GM13977 (cell line): ENCODE data around the gene DYNC1H1.
A peak's percentile ranks its signal among the peaks of the same experiment; 100 is the strongest.

ENCODE experiments used
- DNase-seq: peaks from one replicate; pipeline ENCODE4 v3.0.0; 2012; ENCODE audit warnings: low spot score
- CTCF ChIP-seq: IDR thresholded peaks from 2 replicates; pipeline ENCODE4 v1.5.1; 2012; ENCODE audit warnings: mild to moderate bottlenecking, control low read depth; ENCODE audit not compliant: insufficient read depth; ENCODE audit errors: extremely low read depth, missing control alignments
- in situ Hi-C: fragments of 300-500 bp; cut with MboI; formaldehyde crosslinking; loops from one replicate; pipeline ENCODE4 v1.12.0; 2022; ENCODE audit warnings: low sequenced_read_pairs, low pct_unique_long_range_greater_than_20kb, mixed read lengths, inconsistent platforms; ENCODE audit not compliant: unreplicated experiment

DYNC1H1 gene

GRCh38 chr14:102094101-102094500, 129.7 kb downstream of the DYNC1H1 start:
- in situ Hi-C loops, result loop anchor here (10.0 kb wide), 1 partner anchor 129 kb away; the partner anchor contains the start of gene DYNC1H1
- TF ChIP-seq CTCF, result no peak
- DNase-seq, result no peak

GRCh38 chr14:102095231-102095870, 131.0 kb downstream of the DYNC1H1 start:
- DNase-seq, result no peak
- TF ChIP-seq CTCF, result no peak

GRCh38 chr14:102095871-102096568, 131.6 kb downstream of the DYNC1H1 start:
- DNase-seq, result no peak
- peak; percentile 3 for TF ChIP-seq CTCF
- in situ Hi-C loops, result loop anchor here (10.0 kb wide), 1 partner anchor 131 kb away; the partner anchor contains the start of gene DYNC1H1

More at GRCh38 chr14:102095231-102095870, 131.0 kb downstream of the DYNC1H1 start:
- in situ Hi-C loops, result loop anchor here (10.0 kb wide), 1 partner anchor 131 kb away; the partner anchor contains the start of gene DYNC1H1

- peak; percentile 79 for TF ChIP-seq CTCF
- DNase-seq, result peak; percentile 60
- in situ Hi-C loops, result loop anchor here (10.0 kb wide), 1 partner anchor 132 kb away; the partner anchor contains the start of gene DYNC1H1
These were observed 132.3 kb downstream of the DYNC1H1 start for GRCh38 chr14:102096569-102097188.

GRCh38 chr14:102097441-102098135, 133.2 kb downstream of the DYNC1H1 start:
- in situ Hi-C loops, result loop anchor here (10.0 kb wide), 1 partner anchor 133 kb away; the partner anchor contains the start of gene DYNC1H1
- no peak for TF ChIP-seq CTCF
- DNase-seq, result no peak

- DNase-seq, result no peak
- in situ Hi-C loops, result no loop called here
- no peak for TF ChIP-seq CTCF
These were observed 138.8 kb downstream of the DYNC1H1 start for GRCh38 chr14:102103062-102103695.
